Activated CD8-positive, alpha-beta T cell treated with anti-CD3 and anti-CD28 coated beads for 36 hours (primary cell): ENCODE measurements around the gene AMDHD1. TPM values are rescaled to one million over a fixed set of nuclear protein-coding genes. Genes with fewer than 3 reads are reported as not detected.
"Not testable (repeated sequence)": the region's sequence is repeated elsewhere in the genome, so short reads cannot be mapped to it uniquely, and the experiment has no call there.

Experiments used
- ATAC-seq: fragments of 200-7000 bp; cut with Tn5 transposase; one replicate; pipeline ENCODE4 v1.10.0; 2021; ENCODE audit warnings: mild to moderate bottlenecking, moderate library complexity
- CTCF ChIA-PET: fragments of 350-600 bp; sonication (Branson Sonifier 250); formaldehyde crosslinking; loops from one replicate; lab custom pipeline; 2021; ENCODE audit warnings: antibody characterized with exemption; lab: Charles Lee
- POLR2A ChIA-PET: fragments of 350-600 bp; sonication (Branson Sonifier 250); formaldehyde crosslinking; loops from one replicate; lab custom pipeline; 2021; ENCODE audit warnings: antibody characterized with exemption; lab: Charles Lee
- DNase-seq: peaks from one replicate; pipeline ENCODE4 v3.0.0-alpha.2; 2020
- H3K27ac Mint-ChIP-seq: one replicate; pipeline ENCODE4 v1.8.0; 2021; ENCODE audit warnings: mild to moderate bottlenecking, mixed read lengths
- H3K27me3 Mint-ChIP-seq: one replicate; pipeline ENCODE4 v1.8.0; 2021; ENCODE audit warnings: mixed read lengths
- H3K36me3 Mint-ChIP-seq: one replicate; pipeline ENCODE4 v1.8.0; 2021; ENCODE audit warnings: low read depth, mixed read lengths
- H3K4me1 Mint-ChIP-seq: one replicate; pipeline ENCODE4 v1.8.0; 2021; ENCODE audit warnings: low read depth, mixed read lengths
- H3K4me3 Mint-ChIP-seq: one replicate; pipeline ENCODE4 v1.8.0; 2021; ENCODE audit warnings: mild to moderate bottlenecking, moderate library complexity, mixed read lengths
- H3K9me3 Mint-ChIP-seq: one replicate; pipeline ENCODE4 v1.8.0; 2021; ENCODE audit warnings: mixed read lengths
- CTCF ChIP-seq: fragments of 200-600 bp; IDR thresholded peaks from one replicate; pipeline ENCODE4 v1.8.0; 2022; ENCODE audit warnings: antibody characterized with exemption, mild to moderate bottlenecking
- intact Hi-C: fragments of 100-400 bp; cut with micrococcal nuclease; formaldehyde crosslinking; loops from one replicate; pipeline ENCODE4 v1.10.0; 2022
- total RNA-seq, 2 experiments: library from RNA; stranded (reverse); gene quantifications; one replicate each; pipeline ENCODE4 v1.2.3, GENCODE V29; 2021

AMDHD1 gene
- total RNA-seq, 2 experiments from 2014 or later = 1.1 TPM

- Mint-ChIP-seq H3K27me3 (no peaks in the 10 kb centered on the region), H3K36me3 (no peaks in the 10 kb centered on the region), H3K4me1 (no peaks in the 10 kb centered on the region), H3K9me3 (no peaks in the 10 kb centered on the region), H3K27ac (no peak overlapping the region), H3K4me3 (no peak overlapping the region)
- DNase-seq = no peak
- ChIA-PET CTCF (interaction anchor here (0.8 to 1.4 kb wide), 2 partner anchors 24 to 32 kb away, joined by 3 to 5 read pairs; partner anchors contain the start of gene CCDC38), POLR2A (no interaction called here)
- no peak for TF ChIP-seq CTCF
- intact Hi-C loops = no loop called here
- no peak for ATAC-seq
These were observed 23.2 kb downstream of the AMDHD1 start for GRCh38 chr12:95966287-95966870.

GRCh38 chr12:95967301-95967700, 24.2 kb downstream of the AMDHD1 start:
- H3K4me3 Mint-ChIP-seq = no peak overlapping the region
- H3K9me3 Mint-ChIP-seq = no peaks in the 10 kb centered on the region
- intact Hi-C loops = no loop called here
- no peaks in the 10 kb centered on the region for H3K27me3 Mint-ChIP-seq
- ChIA-PET POLR2A (no interaction called here), CTCF (no interaction called here)
- H3K36me3 Mint-ChIP-seq = no peaks in the 10 kb centered on the region
- H3K27ac Mint-ChIP-seq = no peak overlapping the region
- ATAC-seq (no peak), DNase-seq (no peak)
- H3K4me1 Mint-ChIP-seq = no peaks in the 10 kb centered on the region
- TF ChIP-seq CTCF = no peak

GRCh38 chr12:95969116-95969515, 26.0 kb downstream of the AMDHD1 start:
- DNase-seq, POLR2A ChIA-PET, intact Hi-C loops, H3K27ac Mint-ChIP-seq, H3K4me3 Mint-ChIP-seq, H3K4me1 Mint-ChIP-seq, H3K27me3 Mint-ChIP-seq, ATAC-seq, H3K9me3 Mint-ChIP-seq, H3K36me3 Mint-ChIP-seq, CTCF ChIA-PET: not testable (repeated sequence)

- DNase-seq = no peak
- ChIA-PET POLR2A (no interaction called here), CTCF (no interaction called here)
- Mint-ChIP-seq H3K4me3 (no peak overlapping the region), H3K4me1 (no peaks in the 10 kb centered on the region), H3K9me3 (no peaks in the 10 kb centered on the region), H3K27ac (no peak overlapping the region), H3K27me3 (no peaks in the 10 kb centered on the region), H3K36me3 (no peaks in the 10 kb centered on the region)
- intact Hi-C loops = no loop called here
- ATAC-seq = no peak
- TF ChIP-seq CTCF = no peak
These were observed 27.8 kb downstream of the AMDHD1 start for GRCh38 chr12:95970905-95971304.

DNA sequence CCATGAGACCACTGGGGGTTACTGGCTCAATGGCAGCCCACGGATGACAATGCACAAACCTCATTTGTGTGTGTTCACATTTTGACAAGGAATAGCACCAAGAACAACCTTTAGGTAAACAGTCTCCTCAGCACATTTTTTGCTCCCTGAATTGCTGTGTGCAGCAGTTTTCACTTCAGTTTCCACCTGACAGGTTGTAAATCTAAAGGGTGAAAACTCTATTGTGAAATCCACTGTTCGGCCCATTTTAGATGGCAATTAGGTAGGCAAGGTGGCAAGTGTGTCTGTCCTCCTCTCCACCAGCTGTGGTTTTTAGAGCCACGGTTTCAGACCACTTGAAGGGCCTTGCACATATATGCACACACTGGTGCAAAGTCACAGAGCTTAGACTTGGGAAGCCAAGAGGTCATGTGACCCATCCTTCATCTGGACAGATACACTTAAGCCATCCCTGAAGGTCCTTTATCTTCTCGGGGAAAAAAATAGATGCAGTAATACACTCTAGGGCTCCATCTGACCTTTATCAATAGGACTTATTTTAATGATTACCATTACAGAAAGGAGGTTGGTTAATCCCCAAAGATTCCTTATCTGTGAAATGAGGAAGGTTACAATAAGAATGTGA, 29.8 kb downstream of the AMDHD1 start:
- Mint-ChIP-seq H3K9me3 (no peaks in the 10 kb centered on the region), H3K27me3 (no peaks in the 10 kb centered on the region), H3K27ac (no peak overlapping the region), H3K4me3 (no peak overlapping the region), H3K4me1 (no peaks in the 10 kb centered on the region), H3K36me3 (no peaks in the 10 kb centered on the region)
- POLR2A ChIA-PET = no interaction called here
- intact Hi-C loops = no loop called here
- DNase-seq (no peak), ATAC-seq (no peak)
- no peak for TF ChIP-seq CTCF
- CTCF ChIA-PET = interaction anchor here (1.0 kb wide), 1 partner anchor 17 kb away, joined by 3 read pairs; no protein-coding TSS in a partner anchor
